KMS-11 (cell line): ENCODE results near the gene DUOX1.

Experiments used
- H2AFZ ChIP-seq: fragments of 200-600 bp; sonication (generic); 2 replicates; pipeline ENCODE4 v1.6.1; 2016; ENCODE audit warnings: antibody characterized with exemption, mixed run types, low read depth
- H3K27ac ChIP-seq: fragments of 200-600 bp; sonication (generic); 2 replicates; pipeline ENCODE4 v1.6.1; 2016; ENCODE audit warnings: mild to moderate bottlenecking, mixed run types
- H3K27me3 ChIP-seq: fragments of 200-600 bp; sonication (generic); 2 replicates; pipeline ENCODE4 v1.6.1; 2017; ENCODE audit warnings: mild to moderate bottlenecking, low read depth, mixed run types, moderate library complexity; ENCODE audit not compliant: insufficient read depth
- H3K36me3 ChIP-seq: fragments of 200-600 bp; sonication (generic); 2 replicates; pipeline ENCODE4 v1.6.1; 2017; ENCODE audit warnings: mild to moderate bottlenecking, mixed run types; ENCODE audit not compliant: insufficient read depth
- H3K4me1 ChIP-seq: fragments of 200-600 bp; sonication (generic); 2 replicates; pipeline ENCODE4 v1.6.1; 2016; ENCODE audit warnings: mild to moderate bottlenecking, low read depth, mixed run types; ENCODE audit not compliant: poor library complexity, severe bottlenecking
- H3K4me2 ChIP-seq: fragments of 200-600 bp; sonication (generic); 2 replicates; pipeline ENCODE4 v1.7.0; 2016; ENCODE audit warnings: mild to moderate bottlenecking, mixed run types
- H3K4me3 ChIP-seq: fragments of 200-600 bp; sonication (generic); IDR thresholded peaks from 2 replicates; pipeline ENCODE4 v1.6.1; 2017; ENCODE audit warnings: low read depth, low read length, mixed read lengths; ENCODE audit not compliant: insufficient read depth
- H3K79me2 ChIP-seq: fragments of 200-600 bp; sonication (generic); 2 replicates; pipeline ENCODE4 v1.6.1; 2016; ENCODE audit warnings: low read depth, mixed run types; ENCODE audit not compliant: insufficient read depth
- H3K9ac ChIP-seq: fragments of 200-600 bp; sonication (generic); 2 replicates; pipeline ENCODE4 v1.6.1; 2016; ENCODE audit warnings: mild to moderate bottlenecking, mixed run types
- H4K20me1 ChIP-seq: fragments of 200-600 bp; sonication (generic); 2 replicates; pipeline ENCODE4 v1.6.1; 2016; ENCODE audit warnings: mild to moderate bottlenecking, mixed run types; ENCODE audit not compliant: insufficient read depth
- TF ChIP-seq, protein P1 (sequence below): fragments of 200-600 bp; sonication (generic); conservative IDR thresholded peaks from 2 replicates; pipeline ENCODE4 v1.6.1; 2017; ENCODE audit warnings: low read depth, mild to moderate bottlenecking, antibody characterized with exemption, low read length, moderate library complexity, mixed read lengths

The DUOX1 gene

GRCh38 chr15:45141386-45141785 lies 11.6 kb downstream of the DUOX1 start:
- Histone ChIP-seq H3K36me3 (no peaks in the 10 kb centered on the region), H4K20me1 (no peaks in the 10 kb centered on the region), H3K4me3 (no peak overlapping the region), H3K9ac (no peak overlapping the region), H3K4me1 (no peaks in the 10 kb centered on the region), H2AFZ (no peak overlapping the region), H3K79me2 (no peaks in the 10 kb centered on the region), H3K27ac (no peak overlapping the region), H3K27me3 (no peaks in the 10 kb centered on the region), H3K4me2 (no peak overlapping the region)
- TF ChIP-seq, protein P1, sequence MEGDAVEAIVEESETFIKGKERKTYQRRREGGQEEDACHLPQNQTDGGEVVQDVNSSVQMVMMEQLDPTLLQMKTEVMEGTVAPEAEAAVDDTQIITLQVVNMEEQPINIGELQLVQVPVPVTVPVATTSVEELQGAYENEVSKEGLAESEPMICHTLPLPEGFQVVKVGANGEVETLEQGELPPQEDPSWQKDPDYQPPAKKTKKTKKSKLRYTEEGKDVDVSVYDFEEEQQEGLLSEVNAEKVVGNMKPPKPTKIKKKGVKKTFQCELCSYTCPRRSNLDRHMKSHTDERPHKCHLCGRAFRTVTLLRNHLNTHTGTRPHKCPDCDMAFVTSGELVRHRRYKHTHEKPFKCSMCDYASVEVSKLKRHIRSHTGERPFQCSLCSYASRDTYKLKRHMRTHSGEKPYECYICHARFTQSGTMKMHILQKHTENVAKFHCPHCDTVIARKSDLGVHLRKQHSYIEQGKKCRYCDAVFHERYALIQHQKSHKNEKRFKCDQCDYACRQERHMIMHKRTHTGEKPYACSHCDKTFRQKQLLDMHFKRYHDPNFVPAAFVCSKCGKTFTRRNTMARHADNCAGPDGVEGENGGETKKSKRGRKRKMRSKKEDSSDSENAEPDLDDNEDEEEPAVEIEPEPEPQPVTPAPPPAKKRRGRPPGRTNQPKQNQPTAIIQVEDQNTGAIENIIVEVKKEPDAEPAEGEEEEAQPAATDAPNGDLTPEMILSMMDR: no peak

DNA sequence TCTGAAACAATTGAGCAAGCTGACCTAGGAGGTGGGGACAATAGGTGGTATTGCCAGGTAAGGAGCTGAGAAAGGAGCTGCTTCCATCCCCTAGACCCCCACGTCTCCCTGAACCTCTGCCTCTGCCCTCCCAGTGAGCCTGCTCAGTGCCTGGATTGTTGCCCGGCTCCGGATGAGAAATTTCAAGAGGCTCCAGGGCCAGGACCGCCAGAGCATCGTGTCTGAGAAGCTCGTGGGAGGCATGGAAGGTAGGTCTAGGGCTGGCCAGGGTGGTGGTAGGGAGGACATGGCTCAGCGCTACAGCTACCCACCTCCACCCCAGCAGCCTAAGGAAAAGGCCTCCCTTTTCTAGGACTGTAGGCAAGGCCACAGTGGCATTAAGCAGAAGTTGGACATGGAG lies 13.3 kb downstream of the DUOX1 start:
- Histone ChIP-seq H3K4me3 (no peak overlapping the region), H2AFZ (no peak overlapping the region), H4K20me1 (no peaks in the 10 kb centered on the region), H3K79me2 (no peaks in the 10 kb centered on the region), H3K4me2 (no peak overlapping the region), H3K27me3 (no peaks in the 10 kb centered on the region), H3K9ac (no peak overlapping the region), H3K27ac (no peak overlapping the region), H3K4me1 (no peaks in the 10 kb centered on the region), H3K36me3 (no peaks in the 10 kb centered on the region)
- TF ChIP-seq, protein P1: no peak

DNA sequence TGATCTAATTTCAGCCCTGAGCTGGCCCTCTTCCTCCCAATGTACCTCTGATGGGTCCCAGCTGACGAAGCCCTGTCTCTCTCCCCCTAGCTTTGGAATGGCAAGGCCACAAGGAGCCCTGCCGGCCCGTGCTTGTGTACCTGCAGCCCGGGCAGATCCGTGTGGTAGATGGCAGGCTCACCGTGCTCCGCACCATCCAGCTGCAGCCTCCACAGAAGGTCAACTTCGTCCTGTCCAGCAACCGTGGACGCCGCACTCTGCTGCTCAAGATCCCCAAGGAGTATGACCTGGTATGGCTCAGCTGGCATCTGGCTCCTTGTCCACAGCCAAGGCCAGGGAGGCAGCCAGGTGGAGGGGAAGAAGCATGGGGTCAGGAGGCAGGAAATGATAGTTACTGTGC lies 14.2 kb downstream of the DUOX1 start:
- TF ChIP-seq, protein P1: no peak
- Histone ChIP-seq H3K79me2 (no peaks in the 10 kb centered on the region), H2AFZ (no peak overlapping the region), H3K27ac (no peak overlapping the region), H3K36me3 (no peaks in the 10 kb centered on the region), H3K4me1 (no peaks in the 10 kb centered on the region), H3K4me2 (no peak overlapping the region), H3K27me3 (no peaks in the 10 kb centered on the region), H4K20me1 (no peaks in the 10 kb centered on the region), H3K4me3 (no peak overlapping the region), H3K9ac (no peak overlapping the region)

DNA sequence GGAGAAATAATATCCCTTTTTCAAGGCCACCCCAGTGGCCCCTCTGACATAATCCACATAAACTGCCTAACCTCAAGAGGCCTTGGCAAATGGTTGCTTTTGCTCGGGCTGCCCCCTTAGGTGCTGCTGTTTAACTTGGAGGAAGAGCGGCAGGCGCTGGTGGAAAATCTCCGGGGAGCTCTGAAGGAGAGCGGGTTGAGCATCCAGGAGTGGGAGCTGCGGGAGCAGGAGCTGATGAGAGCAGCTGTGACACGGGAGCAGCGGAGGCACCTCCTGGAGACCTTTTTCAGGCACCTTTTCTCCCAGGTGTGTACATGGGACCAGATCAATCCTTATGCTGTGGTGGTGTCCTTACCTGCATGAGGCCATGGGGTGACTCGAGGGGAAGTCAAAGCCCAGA lies 15.0 kb downstream of the DUOX1 start:
- TF ChIP-seq, protein P1: no peak
- no peak overlapping the region for H3K4me3 ChIP-seq
- no peaks in the 10 kb centered on the region for H3K4me1 ChIP-seq
- H4K20me1 ChIP-seq: no peaks in the 10 kb centered on the region
- no peaks in the 10 kb centered on the region for H3K27me3 ChIP-seq
- H3K4me2 ChIP-seq: no peak overlapping the region
- H3K36me3 ChIP-seq: no peaks in the 10 kb centered on the region
- no peak overlapping the region for H3K9ac ChIP-seq
- H2AFZ ChIP-seq: no peak overlapping the region
- no peaks in the 10 kb centered on the region for H3K79me2 ChIP-seq
- H3K27ac ChIP-seq: no peak overlapping the region
